Endodermal cell (in vitro differentiated cells): ENCODE results near the gene ZNF423. TPM values are rescaled to one million over a fixed set of nuclear protein-coding genes. Genes with fewer than 3 reads are reported as not detected.

ENCODE experiments used
- DNase-seq: peaks from one replicate; pipeline ENCODE4 v3.0.0-alpha.2; 2017
- H3K27ac ChIP-seq: 2 replicates; pipeline ENCODE4 v1.5.1; 2013; ENCODE audit warnings: mild to moderate bottlenecking, low read depth, low read length, moderate library complexity
- H3K27me3 ChIP-seq: 2 replicates; pipeline ENCODE4 v1.6.1; 2013; ENCODE audit warnings: mild to moderate bottlenecking, low read length, moderate library complexity; ENCODE audit not compliant: insufficient read depth, control insufficient read depth, poor library complexity, severe bottlenecking
- H3K36me3 ChIP-seq: 2 replicates; pipeline ENCODE4 v1.7.0; 2013; ENCODE audit warnings: mild to moderate bottlenecking, low read length, moderate library complexity; ENCODE audit not compliant: control insufficient read depth, insufficient read depth
- H3K4me1 ChIP-seq: one replicate; pipeline ENCODE4 v1.7.0; 2013; ENCODE audit warnings: low read length; ENCODE audit not compliant: control insufficient read depth, insufficient read depth
- H3K4me3 ChIP-seq: 2 replicates; pipeline ENCODE4 v1.5.1; 2013; ENCODE audit warnings: mild to moderate bottlenecking, low read length, moderate library complexity
- H3K9ac ChIP-seq: 2 replicates; pipeline ENCODE4 v1.6.1; 2013; ENCODE audit warnings: mild to moderate bottlenecking, low read length, moderate library complexity; ENCODE audit not compliant: poor library complexity, severe bottlenecking; ENCODE audit errors: extremely low read depth
- H3K9me3 ChIP-seq: 2 replicates; pipeline ENCODE4 v1.6.1; 2013; ENCODE audit warnings: mild to moderate bottlenecking, low read length, moderate library complexity; ENCODE audit not compliant: control insufficient read depth
- H3K27ac Mint-ChIP-seq: 2 replicates; pipeline ENCODE4 v1.8.0; 2020; ENCODE audit warnings: mixed read lengths
- H3K27me3 Mint-ChIP-seq: 2 replicates; pipeline ENCODE4 v1.8.0; 2021; ENCODE audit warnings: mild to moderate bottlenecking, mixed read lengths; ENCODE audit not compliant: insufficient read depth
- H3K36me3 Mint-ChIP-seq: 2 replicates; pipeline ENCODE4 v1.8.0; 2020; ENCODE audit warnings: low read depth, mixed read lengths
- H3K4me1 Mint-ChIP-seq: 2 replicates; pipeline ENCODE4 v1.8.0; 2020; ENCODE audit warnings: mixed read lengths
- H3K4me3 Mint-ChIP-seq: 2 replicates; pipeline ENCODE4 v1.8.0; 2020; ENCODE audit warnings: mild to moderate bottlenecking, moderate library complexity, mixed read lengths
- H3K9me3 Mint-ChIP-seq: 2 replicates; pipeline ENCODE4 v1.8.0; 2020; ENCODE audit warnings: mild to moderate bottlenecking, mixed read lengths
- CTCF ChIP-seq: fragments of 200-600 bp; sonication (generic); conservative IDR thresholded peaks from 2 replicates; pipeline ENCODE4 v1.5.0; 2021; ENCODE audit warnings: antibody characterized with exemption, mild to moderate bottlenecking
- WGBS, 2 experiments: methylation state at CpG; one replicate each; pipeline versions ENCODE4 v1.1.5 to v1.1.7; 2013; ENCODE audit warnings: missing lambda C conversion rate in 2 of 2, mixed read lengths in 1 of 2; ENCODE audit not compliant: insufficient coverage in 1 of 2, insufficient read length in 1 of 2; 5-methylcytosine and 5-hydroxymethylcytosine counted together
- total RNA-seq, 2 donors: library from RNA; stranded (reverse); fragmentation: NEBNext Ultra II Directional in 1 of 2; extraction: Animal tissue kit (Norgen Biotek cat#: 25700) in 1 of 2; gene quantifications; 2 replicates in 1 of 2; 3 replicates in 1 of 2; pipeline ENCODE4 v1.2.1, GENCODE V29; 2021

The ZNF423 gene
- total RNA-seq, 2 donors from 2014 or later, result 30.3 to 41.9 TPM

- DNase-seq, result peak; percentile 63
- Mint-ChIP-seq H3K4me3 (peak overlapping the region; percentile 14), H3K4me1 (peaks cover 82% of the 10 kb centered on the region), H3K9me3 (no peaks in the 10 kb centered on the region), H3K36me3 (no peaks in the 10 kb centered on the region), H3K27me3 (no peaks in the 10 kb centered on the region), H3K27ac (peak overlapping the region; percentile 69)
- Histone ChIP-seq H3K9me3 (no peaks in the 10 kb centered on the region), H3K27me3 (no peaks in the 10 kb centered on the region), H3K27ac (peak overlapping the region; percentile 95), H3K9ac (no peak overlapping the region), H3K4me1 (peaks cover 63% of the 10 kb centered on the region), H3K4me3 (no peak overlapping the region), H3K36me3 (no peaks in the 10 kb centered on the region)
- WGBS, 2 experiments, result 10 to 21% methylated on average over 10 to 17 of the region's 18 CpGs
- no peak for TF ChIP-seq CTCF
Observed at GRCh38 chr16:49701065-49701685, 154.7 kb downstream of the ZNF423 start.

DNA sequence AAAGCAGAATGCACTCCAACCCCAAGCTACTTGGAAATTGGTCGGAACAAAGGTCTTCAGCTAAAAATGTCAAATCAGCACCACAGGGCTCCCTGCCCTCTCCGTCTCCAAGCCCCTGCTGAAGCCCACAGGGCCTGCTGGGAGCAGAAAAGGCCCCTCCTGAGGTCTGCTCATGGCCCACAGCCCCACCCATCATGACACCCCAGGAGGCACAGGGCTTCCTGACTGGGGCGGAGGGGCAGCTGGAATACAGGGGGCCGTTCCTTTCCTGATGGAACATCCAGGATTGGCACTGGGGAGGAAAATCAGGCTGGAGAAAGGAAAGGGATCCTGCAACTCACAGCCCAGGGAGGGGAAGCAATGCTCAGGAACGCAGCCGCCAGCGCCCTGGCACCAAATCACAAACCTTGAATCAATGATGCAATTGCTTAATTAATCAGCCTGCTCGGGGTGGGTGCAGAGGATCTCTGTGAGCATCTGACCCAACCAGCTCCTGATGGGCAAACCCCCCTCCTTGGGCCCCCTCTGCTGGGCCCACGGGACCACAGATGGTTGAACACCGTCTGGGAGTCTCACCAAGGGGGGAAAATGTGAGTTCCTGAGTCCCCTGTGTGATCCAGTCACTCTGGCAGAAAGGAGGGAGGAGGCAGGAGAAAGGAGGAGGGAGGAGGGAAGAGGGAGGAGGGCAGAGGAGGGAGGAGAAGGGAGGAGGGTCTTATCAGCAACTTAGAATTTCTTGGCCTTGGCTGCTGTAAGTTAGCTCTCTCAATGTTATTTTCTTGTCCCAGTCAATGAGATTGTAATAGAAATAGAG is 155.5 kb downstream of the ZNF423 start:
- WGBS, 2 experiments, result 46 to 63% methylated on average over 2 to 10 of the region's 10 CpGs
- H3K9me3 ChIP-seq, result no peaks in the 10 kb centered on the region
- Mint-ChIP-seq H3K27me3 (no peaks in the 10 kb centered on the region), H3K4me1 (peaks cover 86% of the 10 kb centered on the region), H3K4me3 (peak overlapping the region; percentile 14), H3K36me3 (no peaks in the 10 kb centered on the region), H3K27ac (peak overlapping the region; percentile 99), H3K9me3 (no peaks in the 10 kb centered on the region)
- DNase-seq, result peak; percentile 79
- peak overlapping the region; percentile 95 for H3K27ac ChIP-seq
- no peak overlapping the region for H3K9ac ChIP-seq
- no peak overlapping the region for H3K4me3 ChIP-seq
- no peaks in the 10 kb centered on the region for H3K27me3 ChIP-seq
- TF ChIP-seq CTCF, result no peak
- H3K4me1 ChIP-seq, result peaks cover 68% of the 10 kb centered on the region
- no peaks in the 10 kb centered on the region for H3K36me3 ChIP-seq

DNA sequence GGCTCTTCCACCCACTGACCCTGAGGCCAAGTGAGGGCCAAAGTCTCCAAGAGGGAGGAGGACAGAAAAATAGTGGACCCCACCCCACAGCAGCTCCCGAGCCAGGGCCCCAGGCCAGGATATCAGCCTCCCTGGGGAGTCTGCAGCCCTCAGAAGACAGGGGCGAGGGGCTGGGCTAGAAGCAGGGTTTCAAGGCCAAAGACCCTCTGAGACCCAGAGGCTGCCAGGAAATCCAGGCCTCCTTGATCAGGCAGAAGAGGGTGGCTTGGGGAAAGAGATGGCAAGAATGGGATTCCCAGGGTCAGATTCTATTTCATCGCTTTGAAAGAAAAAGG is 156.1 kb downstream of the ZNF423 start:
- peaks cover 68% of the 10 kb centered on the region for H3K4me1 ChIP-seq
- H3K27ac ChIP-seq, result peak overlapping the region; percentile 95
- peaks cover 85% of the 10 kb centered on the region for H3K4me1 Mint-ChIP-seq
- no peaks in the 10 kb centered on the region for H3K9me3 Mint-ChIP-seq
- H3K27me3 ChIP-seq, result no peaks in the 10 kb centered on the region
- peak overlapping the region; percentile 99 for H3K27ac Mint-ChIP-seq
- TF ChIP-seq CTCF, result no peak
- 75 to 89% methylated on average over 3 of the region's 3 CpGs for WGBS, 2 experiments
- no peaks in the 10 kb centered on the region for H3K36me3 Mint-ChIP-seq
- no peaks in the 10 kb centered on the region for H3K9me3 ChIP-seq
- H3K4me3 Mint-ChIP-seq, result peak overlapping the region; percentile 14
- no peak overlapping the region for H3K4me3 ChIP-seq
- peak overlapping the region; percentile 30 for H3K9ac ChIP-seq
- peak; percentile 53 for DNase-seq
- H3K27me3 Mint-ChIP-seq, result no peaks in the 10 kb centered on the region
- H3K36me3 ChIP-seq, result no peaks in the 10 kb centered on the region
